Glomerular endothelial cell (primary cell): Measurements from ENCODE around the gene LBH. TPM values are rescaled to one million over a fixed set of nuclear protein-coding genes. Genes with fewer than 3 reads are reported as not detected.
A peak's percentile ranks its signal among the peaks of the same experiment; 100 is the strongest.

Experiments
- DNase-seq: peaks from one replicate; pipeline ENCODE4 v3.0.0-alpha.2; 2011; ENCODE audit warnings: low read depth, low spot score; ENCODE audit errors: extremely low read depth
- total RNA-seq: library from RNA; depleted of rRNA; stranded (reverse); fragments of >200 nt; gene quantifications from 2 replicates; pipeline ENCODE4 v1.2.3, GENCODE V29; 2015

Gene LBH
- total RNA-seq, 1 donor from 2014 or later, result 21.4 TPM

DNA sequence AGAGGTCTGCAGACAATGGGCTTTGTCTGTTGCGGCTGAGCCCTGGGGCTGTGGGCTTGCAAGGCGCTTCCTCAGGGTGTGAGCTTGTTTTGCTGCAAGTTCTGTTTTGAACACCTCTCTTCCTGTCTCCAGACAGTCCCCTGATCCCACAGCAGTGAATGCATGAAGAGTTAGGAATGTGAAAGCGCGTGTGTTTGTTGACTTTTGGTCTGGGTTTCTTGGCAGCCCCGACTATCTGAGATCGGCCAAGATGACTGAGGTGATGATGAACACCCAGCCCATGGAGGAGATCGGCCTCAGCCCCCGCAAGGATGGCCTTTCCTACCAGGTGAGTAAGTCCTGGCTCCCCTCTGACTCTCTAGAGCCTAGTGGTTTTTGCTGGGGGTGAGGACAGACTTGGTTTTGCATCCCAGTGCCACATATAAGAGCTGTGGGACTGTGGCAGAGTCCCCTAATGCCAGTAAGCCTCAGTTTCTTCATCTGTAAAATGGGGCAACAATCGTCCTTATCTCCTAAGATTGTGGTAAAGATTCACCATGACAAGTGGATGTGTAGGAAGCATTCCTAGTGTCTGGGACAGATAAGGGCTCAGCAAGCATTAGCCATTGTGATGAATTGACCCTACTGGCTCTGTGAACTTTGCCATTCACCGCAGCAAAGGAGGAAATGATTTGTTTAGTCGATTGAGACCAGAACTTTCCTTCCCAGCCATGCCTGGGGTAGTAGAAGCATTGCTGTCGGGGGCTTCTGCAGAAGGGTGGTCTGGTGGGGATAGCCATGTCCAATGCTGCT is 3.0 kb downstream of the LBH start:
- no peak for DNase-seq

DNA sequence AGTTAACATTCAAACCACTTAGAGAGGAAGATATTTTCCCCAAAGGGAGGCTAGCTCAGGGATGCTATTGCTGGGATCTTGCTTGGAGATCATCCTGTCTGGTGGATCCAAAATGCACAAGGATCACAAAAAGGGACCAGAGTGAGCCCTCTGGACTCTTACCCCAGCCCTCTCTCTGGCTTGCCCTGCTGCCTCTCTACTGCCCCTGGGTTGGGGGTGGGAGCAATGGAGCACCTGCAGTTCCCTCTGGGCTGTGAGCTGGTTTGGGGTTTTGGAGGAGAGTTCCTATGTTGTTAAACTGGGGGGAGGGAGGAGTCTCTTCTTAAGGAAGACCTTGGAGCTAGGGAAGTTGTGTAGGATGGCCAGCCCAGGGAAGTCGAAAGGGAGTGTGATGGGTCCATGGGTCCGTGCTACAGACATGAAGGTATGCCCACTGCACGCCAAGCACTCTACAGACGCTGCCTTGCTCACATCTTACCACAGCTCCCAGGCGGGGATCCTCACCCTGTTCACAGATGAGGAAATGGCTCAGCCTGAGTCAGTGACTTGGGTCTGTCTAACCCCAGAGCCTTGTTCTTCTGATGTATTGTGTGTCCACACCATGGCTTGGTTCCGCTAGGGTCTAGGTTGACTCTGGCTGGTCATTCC is 3.8 kb downstream of the LBH start:
- DNase-seq, result no peak

DNA sequence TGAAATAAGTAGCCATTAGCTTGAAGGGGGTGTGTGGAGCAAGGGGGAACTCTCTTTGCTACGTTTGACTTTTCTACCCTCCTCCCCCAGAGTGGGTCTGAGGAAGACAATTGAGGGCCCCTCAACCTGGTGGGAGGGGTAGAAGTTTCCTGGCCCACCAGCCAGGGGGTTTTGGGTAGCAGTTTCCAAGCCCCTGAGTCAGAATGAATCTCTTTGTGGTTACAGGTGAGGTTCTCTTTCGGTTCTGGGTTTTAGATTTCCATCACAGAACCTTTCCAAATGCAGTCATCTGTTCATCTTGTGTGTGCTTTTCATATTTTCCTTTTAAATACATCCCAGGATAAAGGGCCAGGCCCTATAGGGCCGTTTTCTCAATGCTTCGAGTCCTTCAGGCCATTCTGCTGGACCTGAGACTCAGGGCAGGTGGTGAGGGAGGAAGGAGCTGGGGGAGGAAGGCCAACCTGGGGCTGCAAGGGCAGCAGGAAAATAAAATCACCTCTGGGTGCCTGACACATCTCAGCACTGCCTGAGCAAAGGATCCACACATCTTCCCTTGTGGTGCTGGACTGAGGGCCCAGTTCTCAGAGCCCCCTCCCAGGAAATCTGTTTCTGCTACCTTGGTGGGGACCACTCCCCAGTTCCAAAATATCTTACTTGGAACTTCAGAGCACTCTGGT is 4.7 kb downstream of the LBH start:
- no peak for DNase-seq

DNA sequence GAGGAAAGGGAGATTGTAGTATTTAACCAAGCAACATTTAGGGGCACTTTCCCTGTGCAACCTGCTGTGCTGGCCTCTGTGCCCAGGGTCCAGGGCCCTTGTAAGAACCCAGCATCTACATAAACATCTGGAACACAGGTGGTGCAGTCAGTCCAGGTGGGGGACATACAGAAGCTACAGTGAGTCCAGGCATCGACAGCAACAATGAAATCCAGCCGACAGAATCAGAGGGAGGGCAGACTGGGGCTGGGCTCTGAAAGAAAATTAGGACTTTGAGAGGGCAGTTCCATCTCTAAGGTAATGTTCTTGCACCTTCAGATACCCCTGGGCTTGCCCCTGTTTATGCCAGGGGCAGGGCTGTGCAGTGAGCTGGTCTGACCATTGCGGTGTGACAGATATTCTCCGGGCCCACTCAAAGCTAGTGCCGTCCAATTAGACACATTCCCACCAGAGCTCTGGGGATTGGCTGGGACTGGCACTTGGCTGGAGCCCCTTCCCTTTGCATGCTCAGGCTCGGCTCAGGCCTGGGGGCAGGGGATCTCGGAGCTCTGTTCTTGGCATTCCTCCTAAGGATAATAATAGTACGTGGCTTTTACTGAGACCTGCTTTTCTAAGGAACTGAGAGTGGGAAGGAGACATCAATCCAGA is 5.4 kb downstream of the LBH start:
- DNase-seq, result no peak

DNA sequence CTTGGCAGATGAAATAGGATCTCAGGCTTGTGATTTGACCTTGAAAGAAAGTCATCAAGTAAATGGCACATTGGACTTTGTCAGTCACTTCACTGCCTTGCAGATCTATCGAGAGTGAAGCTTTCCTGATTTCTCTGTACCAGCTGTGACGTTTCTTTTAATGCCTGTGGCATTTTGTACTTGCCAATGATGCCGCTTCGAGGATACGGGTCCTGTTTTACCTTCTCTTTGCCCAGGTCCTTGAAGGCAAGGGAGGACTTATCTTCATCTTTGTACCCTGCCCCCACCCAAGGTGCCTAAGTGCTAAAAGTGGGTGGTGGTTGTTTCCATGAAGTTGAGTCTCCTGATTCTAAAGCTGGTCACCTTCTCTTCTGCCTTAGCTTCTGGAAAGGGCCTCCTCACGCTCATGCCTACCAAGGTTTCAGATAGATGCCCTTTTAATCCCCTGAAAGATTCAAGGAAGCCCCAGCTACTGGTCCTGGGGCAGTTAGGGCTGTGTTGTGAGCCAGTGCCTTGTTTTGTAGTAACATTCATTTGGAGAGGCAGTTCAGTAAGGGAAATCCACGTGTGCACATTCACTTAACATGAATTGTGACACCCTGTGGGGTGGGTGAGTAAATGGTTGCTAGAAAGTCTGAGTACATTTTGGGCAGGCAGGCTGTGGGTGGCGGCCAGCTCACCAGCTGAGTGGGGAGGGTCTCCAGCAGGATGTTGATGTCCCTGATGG is 6.1 kb downstream of the LBH start:
- DNase-seq, result no peak

DNA sequence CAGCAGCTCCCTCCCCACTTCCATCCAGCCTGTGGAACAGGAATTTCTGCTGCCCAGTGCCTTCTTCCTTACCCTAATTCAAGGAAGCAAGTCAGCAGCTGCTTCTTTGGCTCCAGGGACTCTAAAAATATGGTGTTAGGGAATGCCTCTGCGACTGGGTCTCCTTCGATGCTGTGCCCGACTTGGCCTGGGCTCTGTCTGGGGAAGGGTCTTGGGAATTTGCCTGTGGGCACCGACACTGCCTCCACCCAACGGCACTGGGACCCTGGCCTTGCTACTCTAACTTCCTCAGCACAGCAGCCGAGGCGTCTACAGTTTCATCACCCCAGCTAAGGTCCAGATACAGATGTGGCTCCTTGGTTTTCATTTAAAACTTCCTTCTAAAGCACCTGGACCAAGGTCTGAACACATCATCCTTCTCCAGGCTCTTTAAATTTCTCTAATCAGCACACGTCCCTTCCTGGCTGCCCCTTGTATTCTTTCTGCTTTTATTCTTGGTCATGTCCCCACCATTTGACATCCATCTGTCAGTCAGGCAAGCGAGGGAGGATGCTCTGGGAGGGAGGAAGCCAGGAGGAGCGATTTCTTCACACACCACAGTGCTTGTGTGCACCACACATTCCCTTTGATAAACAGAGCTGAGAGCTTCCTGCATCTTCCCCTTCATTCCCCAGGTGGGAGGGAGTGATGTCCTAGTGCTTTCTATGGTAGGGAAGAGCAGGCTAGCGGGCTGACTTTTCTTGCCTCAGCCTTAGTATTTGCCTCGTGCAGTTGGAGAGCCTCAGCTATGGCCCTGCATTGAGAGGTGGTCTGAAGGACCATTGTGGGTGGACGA is 6.8 kb downstream of the LBH start:
- DNase-seq, result no peak

DNA sequence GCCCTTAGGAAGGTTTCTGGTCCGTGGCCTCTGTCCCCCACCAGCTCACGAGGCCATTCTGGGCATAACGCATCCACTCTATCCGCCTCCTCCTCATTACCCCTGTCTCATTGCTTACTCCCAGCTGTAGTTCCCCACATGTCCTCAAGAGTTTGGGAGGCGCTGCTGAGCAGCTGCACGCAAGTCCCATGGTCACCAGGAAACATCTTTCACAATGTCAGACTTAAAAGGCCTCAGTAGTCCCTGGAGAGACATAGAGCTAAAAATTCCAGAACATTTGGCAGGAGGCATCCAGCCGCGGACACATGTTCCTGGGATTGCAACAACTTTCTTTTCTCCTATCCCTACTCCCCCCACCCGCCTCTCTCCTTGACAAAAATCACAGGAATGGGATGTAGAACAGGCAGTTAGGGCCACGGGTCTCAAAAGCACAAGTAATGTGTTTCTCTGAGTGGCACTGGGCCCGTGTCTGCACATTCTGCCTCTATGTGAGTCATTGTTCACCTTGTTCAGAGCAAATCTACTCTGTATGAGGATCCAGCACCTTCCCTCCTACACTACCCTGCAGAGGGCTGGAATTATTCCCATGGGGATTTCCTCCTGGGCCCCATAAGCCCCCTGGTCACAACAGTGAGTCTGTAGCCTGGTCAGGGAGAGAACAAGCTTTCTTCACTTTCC is 8.1 kb downstream of the LBH start:
- DNase-seq, result no peak

DNA sequence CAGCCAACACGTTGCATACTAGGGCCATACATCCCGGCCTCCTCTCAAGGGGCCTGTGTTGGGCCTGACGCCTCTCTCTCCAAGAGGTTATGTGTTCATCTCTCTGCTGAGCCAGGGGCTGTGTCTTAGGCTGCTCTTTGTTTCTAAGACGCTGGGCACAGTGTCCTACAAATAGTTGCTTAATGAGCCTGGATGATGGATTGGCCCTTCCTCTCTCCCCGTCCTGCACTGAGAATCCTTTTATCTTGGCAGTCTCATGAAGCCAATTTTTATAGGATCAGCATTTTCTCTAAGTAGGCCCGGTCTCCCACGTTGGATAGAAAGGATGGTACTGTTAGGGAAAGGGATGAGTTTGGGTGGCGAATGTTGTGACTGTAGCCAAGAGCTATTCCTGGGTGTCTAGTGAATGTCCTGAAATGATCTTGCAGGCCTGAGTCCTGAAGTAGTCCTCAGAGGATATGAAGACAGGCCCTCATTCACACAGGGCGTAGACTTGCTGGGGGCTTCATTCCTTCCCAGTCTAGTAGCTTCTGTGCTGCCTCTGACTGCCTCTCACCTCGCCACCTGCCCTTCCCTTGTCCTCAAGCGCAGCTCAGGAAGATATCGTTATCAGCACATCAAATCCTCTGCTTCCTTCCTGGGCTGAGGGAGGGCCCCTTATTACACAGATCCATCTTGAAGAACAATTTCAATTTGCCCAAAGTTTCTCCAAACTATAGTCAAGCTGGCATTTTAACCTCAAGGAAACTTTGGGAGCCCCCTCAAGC is 8.8 kb downstream of the LBH start:
- no peak for DNase-seq

DNA sequence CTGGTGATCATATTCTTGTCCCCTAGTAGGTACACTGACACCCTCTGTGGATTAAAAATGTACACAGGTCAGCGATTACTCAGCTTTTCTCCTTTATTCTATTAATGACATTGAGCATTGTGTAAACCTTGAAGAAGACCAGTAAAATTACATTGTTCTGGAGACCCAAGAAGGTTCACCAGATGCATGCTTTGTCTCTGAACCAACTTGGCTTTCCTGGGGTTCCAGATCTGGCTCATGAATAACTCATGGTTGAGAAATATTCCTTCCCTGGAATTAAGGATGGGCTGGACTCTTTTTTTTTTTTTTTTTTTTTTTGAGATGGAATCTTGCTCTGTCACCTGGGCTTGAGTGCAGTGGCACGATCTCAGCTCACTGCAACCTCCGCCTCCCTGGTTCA is 11.9 kb downstream of the LBH start:
- DNase-seq, result no peak

DNA sequence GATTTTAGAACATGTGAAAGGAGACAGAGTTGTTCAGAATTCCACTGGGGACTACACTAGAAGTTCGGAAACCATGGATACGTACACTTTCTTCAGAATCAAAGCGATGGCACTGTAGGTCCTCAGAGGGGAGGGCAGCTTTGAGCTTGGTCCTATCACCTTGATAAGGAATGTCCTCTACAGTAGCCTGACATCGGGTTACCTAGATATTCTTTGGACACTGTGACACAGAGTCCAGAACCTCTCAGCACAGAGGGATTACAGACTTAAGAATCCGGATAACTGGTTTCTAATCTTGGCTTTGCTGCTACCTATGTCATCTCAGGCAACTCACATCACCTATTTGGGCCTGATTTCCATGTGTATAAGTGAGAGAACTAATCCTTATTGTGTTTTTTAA is 14.0 kb downstream of the LBH start:
- DNase-seq, result no peak

DNA sequence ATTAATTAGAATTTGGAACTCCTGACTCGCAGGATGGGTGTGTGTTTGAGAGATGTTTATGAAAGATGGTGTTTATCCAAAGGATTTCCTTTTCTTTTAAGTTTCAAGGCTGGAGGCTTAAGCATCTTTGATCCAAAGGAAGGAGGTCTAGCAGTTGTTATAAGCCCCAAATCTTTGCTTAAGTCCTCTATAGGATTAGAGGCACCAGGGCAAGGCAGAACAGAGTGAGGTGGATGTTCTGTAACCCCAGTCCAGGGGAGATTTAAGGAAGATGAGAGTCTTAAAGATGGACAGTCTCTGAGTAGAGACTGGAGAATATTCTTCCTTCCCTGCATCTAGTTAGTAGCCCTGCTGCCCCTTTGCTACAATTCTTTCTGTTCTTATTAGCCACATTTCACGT is 17.5 kb downstream of the LBH start:
- no peak for DNase-seq

DNA sequence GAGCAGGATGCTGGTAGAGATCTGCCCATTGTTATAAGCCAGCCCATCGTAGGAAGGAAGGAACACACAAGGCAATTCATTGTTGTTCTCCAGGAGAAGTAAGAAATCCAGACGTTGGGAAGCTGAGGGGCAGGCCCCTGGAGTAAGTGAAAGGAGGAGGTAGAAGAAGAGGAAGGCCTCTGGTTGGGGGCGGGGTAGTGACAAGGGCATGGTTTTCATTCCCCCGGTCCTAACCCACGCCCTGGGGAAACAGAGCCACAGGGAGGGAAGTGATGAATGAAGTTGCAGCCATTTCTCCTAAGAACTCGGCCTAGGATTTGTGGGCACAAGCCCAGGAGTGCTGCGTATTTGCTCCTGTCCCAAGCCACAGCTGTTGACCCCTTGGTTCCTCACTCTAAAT is 18.0 kb downstream of the LBH start:
- DNase-seq, result no peak

DNA sequence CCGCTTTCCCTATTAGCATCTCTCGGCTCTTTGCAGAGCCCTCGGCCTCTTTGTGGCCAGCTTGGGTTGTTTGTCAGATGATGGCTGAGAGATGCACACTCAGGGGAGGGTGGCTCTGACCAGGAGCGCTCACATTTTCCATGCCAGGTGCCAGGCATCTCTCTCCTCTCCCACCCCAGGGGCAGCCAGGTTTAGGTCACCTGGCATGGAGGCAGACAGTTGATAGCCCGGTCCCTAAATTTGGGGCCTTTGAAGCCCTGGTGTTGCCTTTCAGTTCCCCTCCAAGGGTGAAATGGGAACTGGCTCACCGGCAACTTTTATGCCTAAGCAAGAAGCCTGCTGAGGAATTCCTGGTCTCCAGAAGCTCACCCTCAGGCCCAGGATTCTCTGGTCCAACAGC is 19.1 kb downstream of the LBH start:
- DNase-seq, result no peak

DNA sequence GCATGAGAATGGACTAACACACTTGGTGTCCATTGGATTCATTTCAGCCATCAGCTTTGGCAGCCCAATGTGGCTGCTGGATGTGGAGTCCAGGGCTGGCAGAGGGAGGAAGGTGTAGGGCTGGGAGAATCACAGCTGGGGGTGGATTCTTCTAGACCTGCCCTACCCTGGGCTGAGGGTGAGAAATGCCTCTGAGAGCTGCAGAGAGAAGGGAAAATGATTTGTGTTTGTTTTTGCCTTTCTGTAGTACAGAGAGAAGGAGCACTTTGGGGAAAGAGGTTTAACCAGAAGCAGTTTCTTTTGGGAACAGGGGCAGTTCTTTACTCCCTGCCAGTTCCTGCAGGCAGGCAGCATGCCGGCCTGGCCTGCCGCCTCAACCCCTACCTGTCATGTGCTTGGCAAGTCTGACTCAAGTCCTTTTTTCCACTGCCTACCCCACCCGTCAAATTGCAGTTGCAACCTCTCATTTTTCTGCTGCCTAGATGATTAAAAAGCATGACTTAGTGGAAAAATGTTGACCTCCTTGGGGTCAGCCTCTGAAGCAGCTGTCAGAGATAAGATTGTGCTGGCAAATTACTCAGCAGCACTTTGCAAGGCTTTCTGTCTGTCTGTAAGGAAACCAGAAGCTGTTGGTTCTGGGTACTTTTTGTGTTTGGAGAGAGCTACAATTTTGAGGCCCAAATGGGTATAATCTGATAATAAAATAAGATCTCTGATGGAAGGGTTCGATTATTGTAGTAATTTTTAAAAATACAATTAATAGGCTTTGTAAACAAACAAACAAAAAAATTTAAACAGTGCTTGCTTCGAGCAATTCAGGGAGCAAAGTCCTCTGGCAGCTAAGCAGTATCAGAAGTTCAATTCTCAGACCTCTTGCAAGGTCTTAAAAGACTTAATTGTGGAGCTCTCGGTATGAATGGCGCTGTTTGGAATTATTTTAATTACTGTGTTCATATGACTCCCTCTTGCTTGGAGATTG is 21.7 kb downstream of the LBH start:
- peak; percentile 55 for DNase-seq

DNA sequence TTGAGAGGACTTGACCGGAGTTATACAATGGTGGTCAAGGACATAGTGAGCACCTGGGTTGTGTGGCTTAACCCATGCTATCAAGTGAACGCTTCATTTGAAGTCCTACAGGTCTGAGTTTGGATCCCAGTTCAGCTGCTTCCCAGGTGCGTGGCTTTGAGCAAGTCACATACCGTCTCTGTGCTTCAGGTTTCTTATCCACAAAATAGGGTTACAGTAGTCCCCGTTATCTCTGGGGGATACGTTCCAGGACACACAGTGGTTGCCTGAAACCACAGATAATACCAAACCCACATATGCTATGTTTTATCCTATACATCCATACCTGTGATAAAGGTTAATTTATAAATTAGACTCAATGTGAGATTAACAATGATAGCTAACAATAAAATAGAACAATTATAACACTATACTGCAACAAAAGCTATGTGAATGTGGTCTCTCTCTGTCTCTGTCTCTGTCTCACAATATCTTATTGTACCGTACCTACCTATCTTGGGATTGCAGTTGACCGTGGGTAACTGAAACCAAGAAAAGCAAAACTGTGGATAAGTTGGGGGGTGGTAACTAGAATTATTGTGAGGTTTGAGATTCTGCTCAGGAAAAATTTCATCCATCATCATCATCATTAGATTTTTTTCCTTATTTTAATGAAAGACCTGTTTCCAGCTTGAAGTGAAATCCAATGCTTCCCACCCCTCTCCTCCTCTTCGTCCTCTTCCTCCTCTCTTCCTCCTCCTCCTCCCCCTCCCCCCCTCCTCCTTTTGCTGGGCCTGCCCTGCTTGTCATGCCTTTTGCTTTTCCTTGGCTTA is 22.7 kb downstream of the LBH start:
- no peak for DNase-seq

DNA sequence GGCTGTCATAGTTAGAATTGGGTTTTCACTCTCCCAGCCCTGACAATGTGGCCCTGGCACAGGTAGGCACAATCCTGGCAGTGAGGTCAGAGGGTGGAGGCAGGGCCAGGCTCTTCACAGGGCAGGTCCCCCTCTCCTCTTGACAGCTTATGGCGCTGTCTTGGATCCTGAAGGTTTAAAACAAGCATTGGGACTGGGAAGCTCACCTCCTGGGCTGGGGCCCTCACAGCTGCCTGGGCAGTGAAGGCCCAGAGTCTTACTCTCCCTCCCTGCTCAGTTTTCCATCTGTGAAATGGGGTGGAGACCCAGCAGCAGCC is 23.3 kb downstream of the LBH start:
- DNase-seq, result no peak

DNA sequence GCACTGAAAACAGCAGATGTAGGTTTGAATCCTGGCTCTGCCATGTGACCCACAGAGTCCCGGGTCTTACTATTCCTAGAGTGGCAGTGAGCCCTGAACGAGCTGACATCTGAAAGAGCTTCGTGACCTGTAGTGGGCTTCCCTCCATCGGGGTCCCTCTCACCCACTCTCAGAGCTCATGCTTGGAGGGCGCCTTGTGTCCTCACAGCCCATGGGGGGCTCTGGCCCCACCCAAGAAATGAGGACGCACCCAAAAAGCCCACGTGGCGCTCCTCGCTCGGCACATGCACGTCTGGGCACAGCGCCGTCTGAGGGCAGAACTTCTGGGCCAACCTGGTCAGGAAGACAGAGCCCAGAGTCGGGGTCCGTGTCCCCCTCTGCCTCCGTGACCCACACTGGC is 23.7 kb downstream of the LBH start:
- no peak for DNase-seq
